Adipose tissue (tissue), 3 donors: ENCODE data around the gene VPS37D. TPM values are rescaled to one million over a fixed set of nuclear protein-coding genes. Genes with fewer than 3 reads are reported as not detected.
"Not testable (repeated sequence)": the region's sequence is repeated elsewhere in the genome, so short reads cannot be mapped to it uniquely, and the experiment has no call there.

Experiments used
- H3K27ac ChIP-seq: one replicate; pipeline ENCODE4 v1.5.1; 2013; ENCODE audit warnings: low read depth, low read length
- WGBS, 3 donors: extraction: QIAGEN DNeasy Blood & Tissue Kit; methylation state at CpG; one replicate each; pipeline ENCODE4 v1.1.7; 2013; 5-methylcytosine and 5-hydroxymethylcytosine counted together
- polyA plus RNA-seq, 3 donors: library from polyadenylated mRNA; stranded (reverse); fragments of 200-250 nt; gene quantifications; one replicate each; pipeline ENCODE4 v1.2.3, GENCODE V29; 2013
- donor health status: healthy with polysubstance abuse.
- donor health status: Bipolar disorder and iron deficiency.
- donor health status: healthy.

The VPS37D gene
- polyA plus RNA-seq, 3 donors: 1.2 to 3.9 (median 1.3) TPM

DNA sequence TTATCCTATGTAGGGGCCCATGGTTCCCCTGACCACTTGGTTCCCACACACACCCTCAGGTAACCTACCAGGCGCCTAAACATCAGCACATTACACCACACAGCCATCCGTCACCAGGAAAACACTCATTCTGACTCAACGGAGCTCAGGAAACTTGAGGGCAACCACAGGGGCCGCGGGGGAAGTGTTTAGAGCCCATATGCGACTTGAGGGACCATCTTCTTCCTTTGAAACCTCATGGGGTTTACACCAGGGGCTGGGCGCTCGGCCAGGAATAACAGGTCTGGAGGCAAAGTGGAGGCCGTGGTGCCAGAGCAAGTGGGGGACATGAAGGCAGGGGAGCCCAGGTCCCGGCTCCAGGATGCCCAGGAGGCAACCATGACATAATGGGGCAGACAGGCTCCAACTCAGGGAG lies 50.4 kb downstream of the VPS37D start:
- H3K27ac ChIP-seq: no peak overlapping the region
- WGBS, 3 donors: 37 to 74% (median 44%) methylated on average over 10 of the region's 10 CpGs

GRCh38 chr7:73718438-73718881 lies 50.8 kb downstream of the VPS37D start:
- WGBS, 3 donors: 31 to 61% (median 36%) methylated on average over 9 of the region's 9 CpGs

DNA sequence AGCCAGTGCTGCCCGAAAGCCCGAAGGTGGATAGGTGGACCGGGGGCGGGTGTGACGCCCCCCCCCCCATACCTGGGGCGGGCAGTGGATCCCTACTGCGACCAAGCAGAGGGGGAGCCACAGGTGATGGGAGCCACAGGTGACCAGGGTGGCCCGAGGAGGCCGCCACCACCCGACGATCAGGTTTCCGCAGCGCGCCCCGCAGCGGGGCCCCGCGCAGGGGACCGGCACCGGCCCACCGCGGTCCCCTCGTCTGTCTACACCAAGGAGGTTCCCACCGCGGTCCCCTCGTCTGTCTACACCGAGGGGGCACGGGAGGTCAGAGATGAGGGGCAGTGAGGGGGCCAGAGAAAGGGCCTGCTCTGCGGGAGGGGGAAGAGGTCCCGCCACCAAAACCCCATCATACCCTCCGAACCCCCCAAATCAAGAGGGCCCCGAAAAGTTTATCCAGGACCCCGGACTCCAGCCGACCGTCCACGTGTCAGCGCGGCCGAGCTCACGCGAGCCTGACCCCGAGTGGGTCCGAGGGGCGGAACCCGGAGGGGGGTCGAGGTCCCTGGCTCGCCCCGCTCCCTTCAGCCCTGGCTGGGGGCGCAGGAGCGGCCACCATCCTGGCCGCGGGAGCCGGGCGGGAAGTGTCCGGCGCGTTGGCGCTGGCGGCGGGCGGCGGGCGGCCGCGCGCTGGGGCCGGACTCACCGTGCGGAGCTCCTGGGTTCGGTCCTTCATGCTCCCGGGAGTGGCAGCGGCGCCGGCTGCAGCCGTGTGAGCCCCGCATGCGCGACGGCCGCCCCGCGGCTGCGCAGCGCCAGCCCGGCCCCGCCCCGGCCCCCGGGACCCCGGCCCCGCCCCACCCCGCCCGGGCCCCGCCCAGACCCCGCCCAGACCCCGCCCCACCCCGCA lies 51.5 kb downstream of the VPS37D start, which contains the start of gene STX1A:
STX1A (minus strand) TSS at position 765 of the 901 bp plus-strand sequence; CDS start at position 727, 38 bp downstream.
- no peak within 1 kb of the TSS for H3K27ac ChIP-seq
- WGBS, 3 donors: 1 to 2% (median 2%) methylated on average over 70 to 91 of the region's 96 CpGs

More at GRCh38 chr7:73718438-73718881, 50.8 kb downstream of the VPS37D start:
- H3K27ac ChIP-seq: no peak overlapping the region

DNA sequence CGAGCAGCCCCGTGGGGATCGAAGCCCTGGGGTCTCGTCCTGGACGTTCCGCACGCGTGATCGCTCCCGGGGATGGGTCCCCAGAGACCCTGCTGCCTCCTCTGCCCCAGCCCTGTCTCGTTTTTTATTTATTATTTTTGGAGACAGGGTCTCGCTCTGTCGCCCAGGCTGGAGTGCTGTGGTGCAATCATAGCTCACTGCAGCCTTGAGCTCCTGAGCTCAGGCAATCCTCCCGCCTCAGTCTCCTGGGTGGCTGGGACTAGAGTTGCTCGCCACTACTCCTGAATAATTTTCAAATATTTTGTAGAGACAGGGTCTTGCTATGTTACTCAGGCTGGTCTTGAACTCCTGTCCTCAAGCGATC lies 52.2 kb downstream of the VPS37D start:
- no peak overlapping the region for H3K27ac ChIP-seq
- WGBS, 3 donors: 12 to 15% (median 14%) methylated on average over 12 to 13 of the region's 16 CpGs

- WGBS, 3 donors: 92 to 97% (median 95%) methylated on average over 9 of the region's 9 CpGs
- not testable (repeated sequence) for H3K27ac ChIP-seq
Measured at GRCh38 chr7:73720443-73720842, 52.8 kb downstream of the VPS37D start.

DNA sequence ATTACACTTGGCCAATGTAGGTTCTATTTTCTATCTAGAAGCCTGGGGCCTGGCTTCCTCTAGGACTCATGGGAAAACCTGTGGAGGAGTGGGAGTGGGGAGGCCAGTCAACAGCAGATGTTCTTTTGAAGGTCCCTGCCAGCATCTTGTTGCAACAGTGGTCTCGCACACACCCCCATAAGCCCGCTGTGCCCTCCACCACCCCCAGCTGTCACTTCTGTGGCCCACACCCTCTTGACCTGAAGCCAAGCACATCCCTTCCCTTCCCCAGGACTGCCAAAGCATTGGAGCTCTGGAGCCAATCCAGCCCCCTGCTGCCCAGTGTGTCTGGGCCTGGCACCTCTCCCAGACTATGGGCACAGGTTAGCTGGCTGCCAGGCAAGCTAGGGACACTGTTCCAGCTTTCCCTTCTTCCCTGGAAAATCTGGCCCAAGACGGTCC lies 53.8 kb downstream of the VPS37D start:
- H3K27ac ChIP-seq: no peak overlapping the region
- WGBS, 3 donors: 17 to 68% (median 35%) methylated on average over 3 of the region's 3 CpGs

Other genes with a start within 250 kb of the VPS37D start
- 1 to 10 TPM in 1 of 3 donors, under 1 TPM in 2; 0.22 to 1.3 (median 0.40) TPM for gene FZD9, start 234.1 kb upstream of the VPS37D start, polyA plus RNA-seq
- gene BAZ1B, start 145.5 kb upstream of the VPS37D start, polyA plus RNA-seq: 10 to 100 TPM; 10.8 to 31.0 (median 20.1) TPM
- 10 to 100 TPM; 20.8 to 70.4 (median 68.8) TPM for gene BCL7B, start 110.1 kb upstream of the VPS37D start, polyA plus RNA-seq
- gene TBL2, start 89.3 kb upstream of the VPS37D start, polyA plus RNA-seq: 10 to 100 TPM; 10.0 to 35.3 (median 20.5) TPM
- 100 to 1,000 TPM in 2 of 3 donors, 10 to 100 TPM in 1; 44.8 to 258 (median 139) TPM for gene MLXIPL, start 43.3 kb upstream of the VPS37D start, polyA plus RNA-seq
- 10 to 100 TPM in 1 of 3 donors, 1 to 10 TPM in 2; 5.3 to 12.3 (median 7.4) TPM for gene DNAJC30, start 15.6 kb downstream of the VPS37D start, polyA plus RNA-seq
- 10 to 100 TPM; 40.7 to 65.8 (median 46.4) TPM for gene BUD23, start 15.8 kb downstream of the VPS37D start, polyA plus RNA-seq
- gene STX1A, start 51.8 kb downstream of the VPS37D start, polyA plus RNA-seq: 1 to 10 TPM; 3.8 to 7.5 (median 4.0) TPM
- 10 to 100 TPM; 15.0 to 23.7 (median 15.8) TPM for gene ABHD11, start 71.0 kb downstream of the VPS37D start, polyA plus RNA-seq
- gene CLDN3, start 102.4 kb downstream of the VPS37D start, polyA plus RNA-seq: 10 to 100 TPM in 1 of 3 donors, under 1 TPM in 1, not detected in 1; 0.22 to 96.5 TPM
- gene CLDN4, start 163.2 kb downstream of the VPS37D start, polyA plus RNA-seq: 10 to 100 TPM in 1 of 3 donors, under 1 TPM in 2; 0.34 to 98.3 (median 0.77) TPM
- gene METTL27, start 174.7 kb downstream of the VPS37D start, polyA plus RNA-seq: 1 to 10 TPM in 2 of 3 donors, under 1 TPM in 1; 0.86 to 2.5 (median 2.4) TPM
- under 1 TPM in 1 of 3 donors, not detected in 2; 0.08 TPM for gene TMEM270, start 193.3 kb downstream of the VPS37D start, polyA plus RNA-seq